GM12801 (cell line): ENCODE results near the gene CDHR4.

Experiments
- CTCF ChIP-seq: IDR thresholded peaks from one replicate; pipeline ENCODE4 v1.5.1; 2011; ENCODE audit warnings: control low read depth; ENCODE audit not compliant: insufficient read length; ENCODE audit errors: extremely low read depth

CDHR4 gene

GRCh38 chr3:49751501-49751900 lies 48.2 kb downstream of the CDHR4 start:
- no peak for TF ChIP-seq CTCF

- TF ChIP-seq CTCF = no peak
These were observed 49.6 kb downstream of the CDHR4 start for GRCh38 chr3:49750056-49750455.

- TF ChIP-seq CTCF = no peak
These were observed 51.7 kb downstream of the CDHR4 start for GRCh38 chr3:49747792-49748480.

DNA sequence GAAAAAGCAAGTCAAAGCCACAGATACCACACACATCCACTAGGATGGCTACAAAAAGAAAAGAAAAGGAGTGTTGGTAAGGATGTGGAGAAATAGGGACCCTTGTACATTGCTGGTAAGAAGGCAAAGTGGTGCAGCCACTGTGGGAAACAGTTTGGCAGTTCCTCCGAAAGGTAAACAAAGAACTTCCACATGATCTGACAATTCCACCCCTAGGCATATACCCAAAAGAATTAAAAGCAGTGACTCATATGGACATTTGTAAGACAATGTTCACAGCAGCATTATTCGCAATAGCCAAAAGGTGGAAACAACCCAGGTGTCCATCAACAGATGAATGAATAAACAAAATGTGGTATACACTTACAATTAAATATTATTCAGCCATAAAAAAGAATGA lies 53.7 kb downstream of the CDHR4 start:
- TF ChIP-seq CTCF = no peak
